Suprapubic skin (tissue), 4 donors: ENCODE results near the gene CDKN2D. TPM values are rescaled to one million over a fixed set of nuclear protein-coding genes. Genes with fewer than 3 reads are reported as not detected.

ENCODE experiments used
- DNase-seq, 2 donors: peaks; one replicate each; pipeline ENCODE4 v3.0.0-alpha.2; 2019; ENCODE audit warnings: low spot score in 2 of 2
- H3K27ac ChIP-seq: fragments of 200-600 bp; sonication (generic); one replicate; pipeline ENCODE4 v1.5.1; 2019
- H3K27me3 ChIP-seq: fragments of 200-600 bp; sonication (generic); one replicate; pipeline ENCODE4 v1.5.1; 2019
- H3K36me3 ChIP-seq: fragments of 200-600 bp; sonication (generic); one replicate; pipeline ENCODE4 v1.5.1; 2019
- H3K4me1 ChIP-seq: fragments of 200-600 bp; sonication (generic); one replicate; pipeline ENCODE4 v1.5.1; 2019
- H3K4me3 ChIP-seq: fragments of 200-600 bp; sonication (generic); one replicate; pipeline ENCODE4 v1.5.1; 2019; ENCODE audit warnings: mild to moderate bottlenecking
- H3K9me3 ChIP-seq: fragments of 200-600 bp; sonication (generic); one replicate; pipeline ENCODE4 v1.5.1; 2019
- EP300 ChIP-seq: sonication (generic); formaldehyde crosslinking; IDR thresholded peaks from one replicate; pipeline ENCODE4 v1.6.1; 2017; ENCODE audit warnings: antibody characterized with exemption
- POLR2A ChIP-seq, 2 donors: fragments of 450-650 bp; IDR thresholded peaks; one replicate each; pipeline ENCODE4 v1.6.1; 2017; ENCODE audit warnings: antibody characterized with exemption in 2 of 2, mild to moderate bottlenecking in 2 of 2, moderate library complexity in 2 of 2
- POLR2AphosphoS5 ChIP-seq, 3 donors: sonication (generic); formaldehyde crosslinking; IDR thresholded peaks; one replicate each; pipeline ENCODE4 v1.6.1; 2017; ENCODE audit warnings: antibody characterized with exemption in 3 of 3
- WGBS: methylation state at CpG from one replicate; pipeline ENCODE4 v1.1.5; 2018; 5-methylcytosine and 5-hydroxymethylcytosine counted together
- total RNA-seq, 4 donors: library from RNA; depleted of rRNA; stranded (reverse); fragments of >200 nt; gene quantifications; one replicate each; pipeline ENCODE4 v1.1.0, GENCODE V29; 2016
- TF ChIP-seq, protein P1 (sequence below), 2 donors: fragments of 200-600 bp in 1 of 2; fragments of 450-650 bp in 1 of 2; sonication (generic) in 1 of 2; IDR thresholded peaks; one replicate each; pipeline ENCODE4 v1.5.1; 2016 to 2019; ENCODE audit warnings: antibody characterized with exemption in 2 of 2, mild to moderate bottlenecking in 1 of 2, moderate library complexity in 1 of 2

CDKN2D gene
- total RNA-seq, 4 donors from 2014 or later, result 8.9 to 11.6 (median 10.3) TPM

GRCh38 chr19:10562609-10563008, 6.2 kb downstream of the CDKN2D start:
- peaks cover 28% of the 10 kb centered on the region for H3K4me1 ChIP-seq
- H3K27ac ChIP-seq, result no peak overlapping the region
- H3K4me3 ChIP-seq, result no peak overlapping the region
- TF ChIP-seq, protein P1, sequence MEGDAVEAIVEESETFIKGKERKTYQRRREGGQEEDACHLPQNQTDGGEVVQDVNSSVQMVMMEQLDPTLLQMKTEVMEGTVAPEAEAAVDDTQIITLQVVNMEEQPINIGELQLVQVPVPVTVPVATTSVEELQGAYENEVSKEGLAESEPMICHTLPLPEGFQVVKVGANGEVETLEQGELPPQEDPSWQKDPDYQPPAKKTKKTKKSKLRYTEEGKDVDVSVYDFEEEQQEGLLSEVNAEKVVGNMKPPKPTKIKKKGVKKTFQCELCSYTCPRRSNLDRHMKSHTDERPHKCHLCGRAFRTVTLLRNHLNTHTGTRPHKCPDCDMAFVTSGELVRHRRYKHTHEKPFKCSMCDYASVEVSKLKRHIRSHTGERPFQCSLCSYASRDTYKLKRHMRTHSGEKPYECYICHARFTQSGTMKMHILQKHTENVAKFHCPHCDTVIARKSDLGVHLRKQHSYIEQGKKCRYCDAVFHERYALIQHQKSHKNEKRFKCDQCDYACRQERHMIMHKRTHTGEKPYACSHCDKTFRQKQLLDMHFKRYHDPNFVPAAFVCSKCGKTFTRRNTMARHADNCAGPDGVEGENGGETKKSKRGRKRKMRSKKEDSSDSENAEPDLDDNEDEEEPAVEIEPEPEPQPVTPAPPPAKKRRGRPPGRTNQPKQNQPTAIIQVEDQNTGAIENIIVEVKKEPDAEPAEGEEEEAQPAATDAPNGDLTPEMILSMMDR (IDR thresholded peaks at IDR 0.05), result no peak
- TF ChIP-seq POLR2AphosphoS5 (IDR thresholded peaks at IDR 0.05) (no peak), EP300 (no peak), POLR2A (IDR thresholded peaks at IDR 0.05) (no peak)
- H3K27me3 ChIP-seq, result no peaks in the 10 kb centered on the region
- peaks cover 46% of the 10 kb centered on the region for H3K36me3 ChIP-seq
- H3K9me3 ChIP-seq, result no peaks in the 10 kb centered on the region
- 90% methylated on average over 5 of the region's 5 CpGs for WGBS
- no peak for DNase-seq

DNA sequence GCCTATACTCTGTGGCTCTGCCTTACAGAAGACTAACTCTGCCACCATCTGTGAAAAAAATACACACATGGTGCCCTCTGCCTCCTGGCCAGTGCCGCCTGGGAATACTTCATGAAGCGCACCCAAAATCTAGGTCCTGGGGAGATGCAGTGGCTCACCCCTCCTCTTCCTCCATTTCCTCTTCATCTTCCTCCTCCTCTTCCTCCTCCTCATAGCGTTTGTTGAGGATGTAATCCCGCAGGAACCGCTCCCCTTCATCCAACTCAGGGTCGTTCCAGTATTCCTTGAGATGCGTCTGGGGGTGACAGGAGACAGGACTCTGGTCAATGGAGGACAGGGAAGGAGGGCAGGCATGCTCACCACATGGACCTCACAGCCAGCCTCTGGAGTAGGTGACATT, 8.6 kb downstream of the CDKN2D start:
- WGBS, result 81% methylated on average over 6 of the region's 7 CpGs
- no peaks in the 10 kb centered on the region for H3K9me3 ChIP-seq
- TF ChIP-seq POLR2A (IDR thresholded peaks at IDR 0.05) (no peak), POLR2AphosphoS5 (IDR thresholded peaks at IDR 0.05) (no peak), EP300 (no peak)
- TF ChIP-seq, protein P1 (IDR thresholded peaks at IDR 0.05), result no peak

DNA sequence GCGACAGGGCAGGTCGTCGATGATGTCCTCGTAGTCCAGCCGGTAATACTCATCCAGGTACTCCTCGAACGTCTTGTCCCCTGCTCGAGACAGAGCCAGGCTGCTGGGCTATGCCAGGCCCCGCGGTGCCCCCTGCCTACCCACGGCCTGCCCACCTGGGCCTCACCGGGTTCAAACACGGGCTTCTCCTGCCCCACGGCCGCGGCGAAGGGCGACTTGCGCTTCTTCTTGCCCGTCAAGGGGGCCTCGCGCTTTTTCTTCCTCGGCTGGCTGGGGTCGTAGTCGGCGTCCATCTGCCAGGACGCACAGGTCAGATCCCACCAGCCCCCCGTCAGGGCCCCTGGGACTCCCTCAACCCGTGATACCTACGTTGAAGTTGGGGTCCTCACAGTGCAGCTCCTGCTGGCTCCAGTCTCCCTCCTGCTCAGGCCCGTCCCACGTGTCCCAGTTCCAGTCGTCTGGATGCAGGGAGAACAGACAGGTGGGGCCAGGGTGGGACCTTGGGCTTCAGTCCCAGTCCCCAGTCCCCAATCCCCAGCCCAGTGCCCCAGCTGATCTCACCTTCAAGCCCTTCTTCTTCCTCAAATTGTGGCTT, 11.1 kb downstream of the CDKN2D start:
- Histone ChIP-seq H3K27ac (no peak overlapping the region), H3K4me3 (no peak overlapping the region), H3K27me3 (no peaks in the 10 kb centered on the region), H3K36me3 (peaks cover 88% of the 10 kb centered on the region), H3K4me1 (peaks cover 36% of the 10 kb centered on the region), H3K9me3 (no peaks in the 10 kb centered on the region)
- DNase-seq, result no peak
- TF ChIP-seq POLR2AphosphoS5 (IDR thresholded peaks at IDR 0.05), result no peak
- no peak for TF ChIP-seq EP300
- no peak for TF ChIP-seq POLR2A (IDR thresholded peaks at IDR 0.05)
- TF ChIP-seq, protein P1 (IDR thresholded peaks at IDR 0.05), result no peak
- 92% methylated on average over 32 of the region's 33 CpGs for WGBS

More for the DNA sequence above, 8.6 kb downstream of the CDKN2D start:
- no peak overlapping the region for H3K4me3 ChIP-seq
- H3K4me1 ChIP-seq, result peaks cover 21% of the 10 kb centered on the region
- H3K27me3 ChIP-seq, result no peaks in the 10 kb centered on the region
- H3K36me3 ChIP-seq, result peaks cover 66% of the 10 kb centered on the region
- no peak for DNase-seq
- no peak overlapping the region for H3K27ac ChIP-seq

DNA sequence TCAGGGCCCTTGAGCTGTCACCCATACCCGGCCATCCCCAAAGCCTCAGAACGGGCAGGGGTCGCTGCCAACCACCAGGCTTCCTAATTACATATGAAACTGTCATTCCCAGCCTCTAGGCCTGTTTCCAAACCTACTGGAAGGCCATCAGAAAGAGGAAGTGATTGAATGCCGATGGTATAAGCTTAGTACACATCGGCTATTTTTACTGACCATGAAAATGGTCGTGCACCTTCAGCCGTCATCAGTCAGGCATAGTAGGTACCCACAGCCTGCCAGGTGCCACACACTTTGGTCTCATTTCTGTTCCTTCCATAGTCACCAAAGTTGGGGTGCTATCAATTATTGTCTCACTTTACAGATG, 13.2 kb downstream of the CDKN2D start:
- TF ChIP-seq POLR2A (IDR thresholded peaks at IDR 0.05) (no peak), EP300 (no peak), POLR2AphosphoS5 (IDR thresholded peaks at IDR 0.05) (no peak)
- TF ChIP-seq, protein P1 (IDR thresholded peaks at IDR 0.05), result no peak
- H3K9me3 ChIP-seq, result no peaks in the 10 kb centered on the region
- WGBS, result 54% methylated on average over 7 of the region's 7 CpGs
- no peak for DNase-seq
- peak overlapping the region; percentile 50 for H3K27ac ChIP-seq
- H3K27me3 ChIP-seq, result no peaks in the 10 kb centered on the region
- H3K36me3 ChIP-seq, result peaks cover 91% of the 10 kb centered on the region
- peaks cover 42% of the 10 kb centered on the region for H3K4me1 ChIP-seq
- H3K4me3 ChIP-seq, result no peak overlapping the region

GRCh38 chr19:10554760-10555609, 13.8 kb downstream of the CDKN2D start:
- no peak for DNase-seq
- Histone ChIP-seq H3K27ac (peak overlapping the region; percentile 50), H3K4me3 (no peak overlapping the region), H3K27me3 (no peaks in the 10 kb centered on the region), H3K9me3 (no peaks in the 10 kb centered on the region), H3K36me3 (peaks cover 91% of the 10 kb centered on the region), H3K4me1 (peaks cover 42% of the 10 kb centered on the region)
- 63% methylated on average over 16 of the region's 30 CpGs for WGBS
- TF ChIP-seq, protein P1 (IDR thresholded peaks at IDR 0.05), result peak; percentile 17 to 32
- TF ChIP-seq EP300 (no peak), POLR2AphosphoS5 (IDR thresholded peaks at IDR 0.05) (no peak), POLR2A (IDR thresholded peaks at IDR 0.05) (no peak)
